ENCODE data around the gene SIGLEC5.
"Not testable (repeated sequence)": the region's sequence is repeated elsewhere in the genome, so short reads cannot be mapped to it uniquely, and the experiment has no call there.

Gene SIGLEC5

GRCh38 chr19:51630315-51630714 is at the start of gene SIGLEC5:
Gene SIGLEC5, minus strand, starts transcription at chr19:51630401. Its CDS starts 66 bp downstream, at chr19:51630335.
- DNase-seq, result not testable (repeated sequence)

GRCh38 chr19:51676566-51677083 is 46.4 kb upstream of the SIGLEC5 start:
- no peak for DNase-seq

- not testable (repeated sequence) for DNase-seq
Measured at GRCh38 chr19:51675911-51676565, 45.8 kb upstream of the SIGLEC5 start.

- no peak for DNase-seq
Measured at GRCh38 chr19:51668216-51668615, 38.0 kb upstream of the SIGLEC5 start.

DNA sequence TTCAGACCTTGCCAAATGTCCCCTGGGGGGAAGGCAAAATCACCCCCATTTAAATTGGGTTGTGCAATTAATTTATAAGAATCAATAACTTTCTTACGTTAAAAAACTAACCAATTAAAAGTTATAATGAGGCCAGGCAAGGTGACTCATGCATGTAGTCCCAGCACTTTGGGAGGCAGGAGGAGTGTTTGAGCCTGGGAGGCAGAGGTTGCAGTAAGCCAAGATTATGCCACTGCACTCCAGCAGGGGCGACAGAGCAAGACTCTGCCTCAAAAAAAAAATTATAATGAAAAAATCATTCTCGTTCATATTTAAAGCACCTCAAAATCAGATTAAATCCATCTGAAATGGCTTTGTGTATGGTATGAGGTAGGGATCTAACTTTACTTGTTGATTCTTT is 34.8 kb upstream of the SIGLEC5 start:
- no peak for DNase-seq

GRCh38 chr19:51664131-51664530 is 33.9 kb upstream of the SIGLEC5 start:
- DNase-seq, result no peak

- no peak for DNase-seq
Measured at GRCh38 chr19:51663650-51664049, 33.4 kb upstream of the SIGLEC5 start.

DNA sequence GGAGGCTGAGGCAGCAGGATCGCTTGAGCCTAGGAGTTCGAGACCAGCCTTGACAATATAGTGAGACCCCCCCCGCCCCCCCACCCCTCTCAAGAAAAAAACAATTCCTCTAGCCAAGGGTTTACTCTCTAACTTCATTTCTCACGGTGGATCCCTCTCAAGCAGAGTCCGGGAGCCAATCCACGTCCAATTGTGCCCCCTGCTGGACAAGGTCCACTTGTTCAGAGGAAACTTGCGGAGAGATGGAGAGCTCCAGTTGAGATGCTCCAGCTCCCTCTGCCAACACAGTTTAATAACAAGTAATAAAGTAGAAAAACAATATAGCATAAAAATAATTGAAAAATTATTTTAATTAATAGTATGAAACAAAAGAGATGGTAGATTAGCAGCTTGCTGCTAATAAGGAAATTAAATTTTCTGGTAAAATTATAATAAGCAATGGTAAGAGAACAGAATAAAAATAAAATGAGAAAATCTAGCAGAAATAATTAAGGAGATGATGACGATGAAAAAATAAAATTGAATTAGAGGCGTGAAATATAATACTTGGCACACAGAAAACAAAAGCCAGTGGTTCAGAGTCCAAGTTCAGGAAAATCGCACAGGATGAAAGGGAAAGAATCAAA is 30.9 kb upstream of the SIGLEC5 start:
- DNase-seq, result peak; percentile 35

DNA sequence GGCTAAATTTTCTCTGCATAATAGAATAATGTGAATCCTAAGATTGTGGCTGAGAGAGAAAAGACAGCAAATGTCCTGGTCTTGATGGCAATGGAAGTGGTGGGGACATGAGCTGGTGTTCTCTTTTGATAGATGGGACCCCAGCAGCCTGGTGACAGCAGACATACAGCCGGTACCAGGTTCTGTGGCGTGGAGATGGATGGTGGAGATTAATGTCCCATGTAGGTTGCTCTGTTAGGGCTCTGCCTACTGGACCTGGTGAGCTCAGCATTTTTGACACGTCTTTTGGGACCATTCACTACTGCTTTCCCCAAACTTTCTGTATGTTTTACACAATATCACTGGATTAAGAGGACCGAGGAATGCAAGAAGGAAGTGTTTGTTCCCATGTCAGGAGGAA is 24.6 kb upstream of the SIGLEC5 start:
- DNase-seq, result no peak

- no peak for DNase-seq
Measured at GRCh38 chr19:51653162-51653561, 23.0 kb upstream of the SIGLEC5 start.

GRCh38 chr19:51652266-51652665 is 22.1 kb upstream of the SIGLEC5 start:
- DNase-seq, result no peak

DNA sequence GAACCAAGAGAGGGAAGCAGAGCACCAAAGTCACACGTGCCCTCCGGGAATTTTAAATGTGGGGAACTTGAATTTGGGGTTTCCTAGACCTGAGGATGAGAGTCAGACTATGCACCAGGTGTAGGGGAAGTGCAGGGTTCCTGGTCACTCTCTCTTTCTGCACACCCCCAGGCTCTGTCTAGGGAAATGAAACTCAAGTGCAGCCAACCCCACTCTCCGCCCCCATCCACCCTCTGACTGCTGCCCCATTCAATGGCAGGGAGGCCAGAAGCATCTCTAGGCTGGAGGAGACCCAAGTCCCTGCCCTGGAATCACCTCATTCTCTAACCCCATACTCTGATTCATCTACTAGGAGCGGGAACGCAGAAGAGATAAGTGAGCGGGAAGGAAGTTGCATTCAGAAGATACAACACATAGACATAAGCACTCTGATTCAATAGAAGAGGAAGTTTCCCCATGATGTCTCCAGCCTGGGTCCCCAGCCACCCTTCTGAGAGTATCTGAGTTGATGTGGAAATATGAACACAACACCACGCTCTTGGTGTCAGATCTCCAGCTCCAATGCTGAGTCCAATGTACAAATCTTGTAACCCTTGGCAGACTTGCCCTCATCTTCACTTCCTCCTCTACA is 21.1 kb upstream of the SIGLEC5 start:
- no peak for DNase-seq

DNA sequence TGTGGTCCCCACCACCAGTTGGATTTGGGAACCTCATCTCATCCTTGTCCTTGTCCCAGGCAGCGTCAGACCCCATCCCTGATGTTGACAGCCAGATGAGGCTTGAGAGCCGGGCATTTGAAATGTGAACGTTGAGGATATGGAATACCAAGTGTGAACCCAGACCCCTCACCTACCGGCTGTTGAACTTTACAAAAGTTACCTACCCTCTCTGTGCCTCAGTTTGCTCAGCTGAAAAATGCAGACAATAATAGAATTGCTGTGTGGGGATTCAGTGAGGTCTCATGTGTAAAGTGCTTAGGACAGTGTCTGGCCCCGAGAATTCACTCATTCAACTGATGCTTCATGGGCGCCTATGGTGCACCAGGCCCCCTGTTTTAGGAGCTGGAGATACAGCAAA is 17.1 kb upstream of the SIGLEC5 start:
- no peak for DNase-seq

DNA sequence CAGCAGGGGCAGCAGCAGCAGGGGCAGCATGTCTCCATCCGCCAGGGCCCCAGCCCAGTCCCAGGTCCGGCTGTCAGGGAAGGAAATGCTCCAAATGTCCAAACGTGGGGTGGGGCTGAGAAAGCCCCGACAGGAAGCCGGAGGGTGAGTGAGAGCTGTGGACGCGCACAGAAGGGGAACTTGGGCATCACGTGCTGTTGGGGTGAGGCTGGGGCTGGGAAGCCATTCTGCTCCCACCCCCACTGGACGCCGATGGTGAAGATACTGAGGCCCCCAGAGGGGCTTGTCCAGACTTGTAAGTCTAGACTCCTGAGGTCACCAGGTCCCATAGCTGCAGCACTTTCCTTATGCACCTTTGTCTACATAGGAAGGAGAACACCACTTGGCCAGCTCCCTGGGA is 16.5 kb upstream of the SIGLEC5 start, which contains the start of gene SIGLEC14:
SIGLEC14 (minus strand) TSS at position 96 of the 400 bp plus-strand sequence; CDS start at position 30, 66 bp downstream.
- not testable (repeated sequence) for DNase-seq

DNA sequence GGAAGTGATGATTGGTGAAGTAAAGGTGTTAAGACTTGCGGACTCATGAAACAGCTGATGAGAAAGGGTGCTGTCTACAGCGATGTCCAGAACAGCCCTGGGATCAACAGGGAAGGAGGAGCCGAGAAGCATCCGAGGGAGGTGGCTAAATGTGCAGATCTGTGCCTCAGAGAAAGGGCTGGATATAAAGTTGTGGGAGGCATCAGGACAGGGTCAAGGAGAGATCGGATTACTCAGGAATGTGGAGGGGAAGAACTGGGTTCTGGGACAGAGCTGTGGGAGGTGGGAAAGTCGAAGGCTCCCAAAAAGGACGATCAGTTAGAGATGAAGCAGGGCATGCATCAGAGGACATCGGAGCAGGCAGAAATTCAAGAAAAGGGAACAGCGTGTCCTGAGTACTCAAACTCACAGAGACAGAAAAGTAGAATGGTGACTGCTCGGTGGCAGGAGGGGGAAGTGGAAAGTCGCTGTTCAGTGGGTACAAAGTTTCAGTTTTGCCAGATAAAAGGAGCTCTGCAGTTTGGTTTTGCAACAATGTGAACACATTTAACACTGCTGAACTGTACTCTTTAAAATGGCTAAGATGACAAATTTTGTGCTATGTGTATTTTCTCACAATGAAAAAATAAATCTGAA is 14.6 kb upstream of the SIGLEC5 start:
- DNase-seq, result no peak

- DNase-seq, result no peak
Measured at GRCh38 chr19:51641648-51642047, 11.4 kb upstream of the SIGLEC5 start.

GRCh38 chr19:51640386-51640785 is 10.2 kb upstream of the SIGLEC5 start:
- DNase-seq, result no peak

DNA sequence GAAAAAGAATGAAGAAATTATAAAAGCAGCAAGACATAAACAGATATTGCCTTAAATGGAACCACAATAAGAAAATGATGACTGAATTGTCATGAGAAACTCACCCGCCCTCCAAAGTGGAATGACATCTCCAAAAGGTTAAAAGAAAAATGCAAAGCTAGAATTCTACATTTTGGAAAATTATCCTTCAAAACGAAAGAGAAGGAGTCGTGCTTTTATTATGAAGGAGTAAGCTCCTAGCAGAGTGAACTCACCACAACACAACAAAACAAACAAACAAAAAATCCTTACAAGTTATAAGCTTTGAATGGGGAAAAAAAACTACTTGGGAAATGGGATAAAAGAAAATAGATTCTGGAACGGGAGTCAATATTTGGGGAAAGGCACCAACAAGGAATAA is 9.7 kb upstream of the SIGLEC5 start:
- no peak for DNase-seq

DNA sequence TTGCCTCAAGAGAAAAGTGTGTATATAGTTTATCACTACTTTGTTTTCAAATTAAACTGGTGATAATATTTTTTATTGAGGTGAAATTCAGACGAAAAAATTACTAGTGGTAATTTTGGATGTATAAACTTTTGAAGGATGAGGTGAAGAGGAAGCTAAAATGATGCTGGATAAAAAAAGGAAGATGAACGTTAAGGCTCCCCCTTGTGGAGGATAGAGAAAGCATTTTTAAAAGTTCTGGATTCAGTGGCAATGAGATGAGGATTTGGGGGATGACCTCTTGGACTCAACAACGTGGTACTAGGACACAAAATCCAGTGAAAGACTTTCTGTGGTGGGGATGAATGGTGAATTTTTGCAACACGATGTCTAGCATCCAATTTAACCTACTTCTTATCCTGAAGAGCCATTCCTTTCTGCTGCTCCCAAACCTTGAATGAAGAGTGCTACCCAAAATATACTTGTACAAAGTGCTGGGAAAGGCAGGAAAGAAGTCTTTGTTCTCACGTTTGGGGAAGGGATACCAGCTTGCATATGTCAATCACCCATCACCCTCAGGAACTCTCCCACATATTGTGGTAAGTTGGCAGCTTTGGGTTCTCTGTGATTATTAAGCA is 7.3 kb upstream of the SIGLEC5 start:
- no peak for DNase-seq

- no peak for DNase-seq
Measured at GRCh38 chr19:51632126-51632525, 1.9 kb upstream of the SIGLEC5 start.

DNA sequence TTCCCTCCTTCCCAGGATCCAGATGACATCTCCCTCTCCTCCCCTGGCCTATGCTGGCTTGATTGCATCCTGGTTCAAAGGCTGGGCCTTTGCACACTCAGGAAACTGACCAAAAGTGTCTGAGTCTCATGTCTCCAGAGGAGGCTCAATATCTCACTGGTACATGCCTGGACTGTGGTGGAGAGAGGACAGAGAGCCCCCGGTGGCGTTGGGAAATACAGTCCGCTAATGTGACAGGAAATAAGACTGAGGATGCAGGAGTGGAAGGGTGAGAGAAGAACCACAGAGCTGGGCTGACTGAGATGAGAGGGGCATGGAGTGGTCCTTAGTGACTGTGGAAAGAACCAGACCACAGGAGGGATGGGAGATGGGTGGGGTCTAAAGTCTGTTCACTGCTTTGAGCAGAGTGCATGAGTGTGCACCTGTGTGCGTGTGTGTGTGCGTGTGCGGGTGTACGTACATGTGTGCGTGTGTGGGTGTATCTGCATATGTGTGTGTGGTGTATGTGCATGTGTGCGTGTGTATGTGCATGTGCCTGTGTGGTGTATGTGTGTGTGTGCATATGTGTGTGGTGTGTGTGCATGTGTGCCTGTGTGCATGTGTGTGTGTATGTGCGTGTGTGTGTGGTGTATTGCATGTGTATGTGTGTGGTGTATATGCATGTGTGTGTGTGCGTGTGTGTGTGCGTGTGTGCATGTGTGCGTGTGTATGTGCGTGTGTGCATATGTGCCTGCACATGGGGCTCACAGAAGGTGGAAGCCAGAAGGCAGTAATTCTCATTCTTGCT is 1.9 kb downstream of the SIGLEC5 start:
- no peak for DNase-seq

DNA sequence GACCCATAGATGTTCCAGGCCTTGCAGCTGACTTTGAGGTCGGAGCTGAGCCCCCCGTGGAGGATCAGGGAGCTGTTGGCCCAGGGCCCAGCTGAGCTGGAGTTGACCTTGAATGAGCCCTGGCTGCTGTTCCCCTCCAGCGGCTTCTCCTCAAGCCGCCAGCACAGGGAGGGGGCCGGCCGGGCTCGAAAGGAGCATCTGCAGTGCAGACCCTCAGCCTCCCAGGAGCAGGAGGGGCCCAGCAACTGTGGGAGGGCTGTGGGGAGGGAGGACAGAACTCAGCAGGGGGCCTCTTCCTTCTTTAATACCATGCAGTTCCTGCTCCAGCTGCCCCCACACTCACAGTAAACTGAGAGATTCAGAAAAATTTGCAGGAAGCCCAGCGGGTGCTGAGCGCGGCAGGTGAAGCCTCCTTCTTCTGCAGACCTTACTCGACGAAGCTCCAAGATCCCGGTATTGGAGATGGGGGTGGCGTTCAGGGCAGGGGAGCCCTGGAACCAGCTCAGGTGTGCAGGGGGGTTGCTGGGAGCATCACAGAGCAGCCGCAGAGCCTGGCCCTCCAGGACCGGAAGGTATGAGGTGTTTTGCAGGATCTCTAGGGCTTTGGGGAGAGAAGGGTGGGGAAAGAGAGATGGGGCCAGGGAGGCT is 2.6 kb downstream of the SIGLEC5 start:
- DNase-seq, result no peak
